Activated T-helper 2 cell treated with anti-CD3 and anti-CD28 coated beads, Interferon-gamma antibody, Interleukin-2, Interleukin-4, amounts not matched to agents 10 μg/mL and 5 μg/mL and 100 μg/mL, durations not matched to agents 14 hours and 24 hours and 36 hours (primary cell): ENCODE measurements around the gene DACT2. TPM values are rescaled to one million over a fixed set of nuclear protein-coding genes. Genes with fewer than 3 reads are reported as not detected.

Source experiments
- DNase-seq: peaks from one replicate; pipeline ENCODE4 v3.0.0; 2021; ENCODE audit warnings: low spot score
- H3K27ac Mint-ChIP-seq: one replicate; pipeline ENCODE4 v1.8.0; 2021; ENCODE audit warnings: mixed read lengths
- H3K27me3 Mint-ChIP-seq: one replicate; pipeline ENCODE4 v1.8.0; 2021; ENCODE audit warnings: low read depth, mixed read lengths
- H3K36me3 Mint-ChIP-seq: one replicate; pipeline ENCODE4 v1.8.0; 2021; ENCODE audit warnings: low read depth, mixed read lengths
- H3K4me1 Mint-ChIP-seq: one replicate; pipeline ENCODE4 v1.8.0; 2021; ENCODE audit warnings: low read depth, mixed read lengths
- H3K4me3 Mint-ChIP-seq: one replicate; pipeline ENCODE4 v1.8.0; 2021; ENCODE audit warnings: low read depth, mild to moderate bottlenecking, moderate library complexity, mixed read lengths
- H3K9me3 Mint-ChIP-seq: one replicate; pipeline ENCODE4 v1.8.0; 2021; ENCODE audit warnings: mixed read lengths
- intact Hi-C: fragments of 100-400 bp; cut with micrococcal nuclease; formaldehyde crosslinking; loops from one replicate; pipeline ENCODE4 v1.15.1; 2023
- total RNA-seq: library from RNA; stranded (reverse); gene quantifications from 2 replicates; pipeline ENCODE4 v1.2.3, GENCODE V29; 2022

Gene DACT2, protein sequence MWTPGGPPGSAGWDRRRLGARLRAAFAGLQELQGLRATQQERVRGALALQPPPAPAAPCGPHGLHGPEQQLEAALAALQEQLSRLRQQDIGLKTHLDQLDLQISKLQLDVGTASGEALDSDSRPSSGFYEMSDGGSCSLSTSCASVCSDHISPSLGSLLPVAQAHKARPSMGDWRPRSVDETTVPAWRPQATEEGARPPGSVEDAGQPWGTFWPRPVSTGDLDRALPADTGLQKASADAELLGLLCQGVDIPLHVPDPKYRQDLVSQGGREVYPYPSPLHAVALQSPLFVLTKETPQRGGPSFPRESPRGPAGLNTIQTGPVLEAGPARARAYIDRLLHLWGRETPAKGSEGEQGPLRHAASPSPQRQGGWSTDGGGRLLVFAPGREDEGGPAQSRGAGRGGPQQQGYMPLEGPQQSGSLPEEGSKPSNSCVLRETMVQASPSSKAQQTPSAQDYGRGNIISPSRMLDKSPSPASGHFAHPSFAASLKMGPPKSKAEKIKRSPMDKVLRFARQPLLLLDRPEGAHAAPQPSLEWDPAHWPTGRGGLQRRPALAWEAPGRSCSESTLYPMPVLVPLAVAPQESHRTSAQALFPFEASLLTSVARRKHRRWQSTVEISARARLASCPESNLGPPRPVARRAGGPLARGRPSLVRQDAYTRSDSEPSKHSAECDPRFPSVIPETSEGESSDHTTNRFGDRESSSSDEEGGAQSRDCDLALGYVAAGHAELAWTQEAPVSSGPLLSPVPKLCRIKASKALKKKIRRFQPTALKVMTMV
- 0.80 and 0.87 TPM in 2 replicates for total RNA-seq

DNA sequence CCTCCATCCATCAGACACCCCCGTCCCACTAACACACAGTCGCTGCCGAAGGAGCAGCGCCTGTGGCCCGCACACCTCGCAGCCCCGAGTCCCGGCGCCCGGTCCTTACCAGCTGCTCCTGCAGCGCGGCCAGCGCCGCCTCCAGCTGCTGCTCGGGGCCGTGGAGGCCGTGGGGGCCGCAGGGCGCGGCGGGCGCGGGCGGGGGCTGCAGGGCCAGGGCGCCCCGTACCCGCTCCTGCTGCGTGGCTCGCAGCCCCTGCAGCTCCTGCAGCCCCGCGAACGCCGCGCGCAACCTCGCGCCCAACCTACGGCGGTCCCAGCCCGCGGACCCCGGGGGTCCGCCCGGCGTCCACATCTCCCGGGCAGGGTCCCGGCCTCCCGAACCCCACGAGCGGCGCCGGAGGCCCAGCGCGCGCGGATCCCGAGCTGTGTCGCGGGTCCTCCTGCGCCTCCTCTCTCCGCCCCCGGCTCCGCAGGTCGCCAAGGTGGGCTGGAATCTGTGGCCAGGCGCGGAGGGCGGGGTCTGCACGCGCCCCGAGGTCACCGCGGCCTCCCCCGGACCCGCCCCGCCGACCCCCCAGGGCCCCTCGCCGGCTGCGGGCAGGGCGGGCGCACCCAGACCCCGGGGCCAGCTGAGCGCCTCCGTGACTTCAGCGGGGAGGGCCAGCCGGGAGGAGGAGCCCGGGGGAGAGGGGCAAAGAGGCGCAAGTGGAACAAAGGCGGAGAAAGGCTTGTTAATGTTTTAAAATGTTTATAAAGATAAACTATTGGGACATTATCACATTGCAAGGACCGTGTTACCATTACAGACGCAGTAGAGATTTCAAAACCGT is at the start of gene DACT2:
Gene DACT2 (minus strand): TSS at position 499 of the 833 bp plus-strand sequence. CDS start 144 bp downstream, at position 355.
- peaks cover 2% of the 10 kb centered on the region for H3K36me3 Mint-ChIP-seq

DNA sequence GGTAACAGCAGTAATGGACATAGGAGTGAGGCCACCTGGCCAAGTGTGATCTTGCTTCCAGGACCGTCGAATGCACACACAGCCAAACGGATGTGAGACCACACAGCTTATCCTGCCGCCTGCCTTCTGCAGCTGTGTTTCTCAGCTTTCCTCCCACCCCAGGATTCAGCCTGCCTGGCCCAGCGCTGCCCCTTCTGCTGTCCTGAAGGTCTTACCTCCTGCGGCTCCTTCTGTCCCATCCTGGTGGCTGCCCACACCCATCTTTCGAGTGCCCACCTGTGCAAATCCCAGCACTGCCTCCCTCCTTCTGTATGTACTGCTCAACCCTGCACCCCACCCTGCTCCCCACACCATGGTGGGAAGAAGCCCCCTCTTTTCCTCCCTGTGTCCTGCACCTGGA is 49.4 kb upstream of the DACT2 start:
- intact Hi-C loops = no loop called here
- H3K4me1 Mint-ChIP-seq = no peaks in the 10 kb centered on the region
- H3K4me3 Mint-ChIP-seq = no peak overlapping the region
- no peaks in the 10 kb centered on the region for H3K36me3 Mint-ChIP-seq
- DNase-seq = no peak
- no peak overlapping the region for H3K27ac Mint-ChIP-seq
- H3K9me3 Mint-ChIP-seq = no peaks in the 10 kb centered on the region
- peaks cover 9% of the 10 kb centered on the region for H3K27me3 Mint-ChIP-seq

More for the DNA sequence above, at the start of gene DACT2:
- Mint-ChIP-seq H3K9me3 (peaks cover 7% of the 10 kb centered on the region), H3K27me3 (peaks cover 38% of the 10 kb centered on the region), H3K4me3 (no peak within 1 kb of the TSS), H3K4me1 (peaks cover 13% of the 10 kb centered on the region), H3K27ac (no peak within 1 kb of the TSS)
- DNase-seq = no peak
- intact Hi-C loops = no loop called here

DNA sequence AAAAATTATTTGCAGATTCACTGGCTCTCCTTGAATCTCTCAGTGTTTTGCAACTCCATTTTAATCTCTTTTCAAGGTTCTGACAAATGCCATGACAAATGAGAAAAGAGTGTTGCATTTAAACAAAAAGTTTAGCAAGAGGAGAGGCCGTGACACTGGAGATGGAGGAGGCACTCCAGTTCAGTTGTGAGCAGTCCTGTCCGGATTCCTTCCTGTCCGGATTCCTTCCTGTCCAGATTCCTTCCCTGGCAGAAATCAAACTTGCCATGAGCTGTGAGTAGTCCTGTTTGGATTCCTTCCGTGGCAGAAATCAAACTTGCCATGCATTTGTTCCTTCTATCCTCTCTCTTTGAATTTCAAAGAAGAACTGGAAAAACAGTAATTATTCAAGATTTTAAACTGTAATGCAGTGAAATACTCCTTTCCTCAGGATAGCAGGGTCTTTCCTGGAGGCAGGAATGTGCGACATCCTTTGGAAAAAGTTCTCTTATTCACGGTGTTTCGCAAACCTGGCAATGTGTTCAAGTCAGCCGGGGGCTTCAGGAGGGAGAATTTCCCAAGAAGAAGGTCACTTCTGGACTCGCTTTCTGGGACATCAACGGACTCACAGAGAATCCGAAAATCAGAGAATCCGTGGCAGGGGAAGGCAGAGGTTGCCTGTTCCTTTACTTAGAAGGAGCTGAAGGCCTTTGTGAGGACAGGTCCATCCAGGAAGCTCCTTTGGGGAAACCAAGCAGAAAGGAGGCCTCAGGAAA is 48.7 kb upstream of the DACT2 start:
- H3K27ac Mint-ChIP-seq = no peak overlapping the region
- no peak for DNase-seq
- no peak overlapping the region for H3K4me3 Mint-ChIP-seq
- no peaks in the 10 kb centered on the region for H3K9me3 Mint-ChIP-seq
- no peaks in the 10 kb centered on the region for H3K4me1 Mint-ChIP-seq
- intact Hi-C loops = no loop called here
- peaks cover 9% of the 10 kb centered on the region for H3K27me3 Mint-ChIP-seq
- H3K36me3 Mint-ChIP-seq = no peaks in the 10 kb centered on the region

DNA sequence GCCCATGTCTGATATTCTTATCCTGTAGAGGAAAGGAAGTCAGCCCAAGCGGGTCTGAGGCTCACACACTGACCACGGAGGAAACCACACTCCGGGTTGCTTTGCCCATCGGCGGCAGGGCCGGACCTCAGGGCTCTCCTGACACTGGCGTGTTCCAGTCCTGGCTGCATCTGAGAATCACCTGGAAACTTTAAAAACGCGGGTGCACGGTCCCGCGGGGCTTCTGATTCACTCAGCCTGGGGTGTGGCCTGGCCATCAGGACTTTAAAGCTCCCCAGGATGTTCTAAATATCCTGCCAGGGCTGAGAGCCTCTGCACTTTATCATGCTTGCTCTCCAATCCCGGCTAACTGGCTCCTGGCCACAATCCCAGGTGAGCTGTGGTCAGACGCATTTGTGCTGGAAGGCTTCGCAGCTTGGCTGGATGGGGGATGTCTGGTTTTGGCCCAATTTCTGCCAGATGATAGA is 47.7 kb upstream of the DACT2 start:
- Mint-ChIP-seq H3K27ac (no peak overlapping the region), H3K27me3 (peaks cover 9% of the 10 kb centered on the region), H3K9me3 (no peaks in the 10 kb centered on the region), H3K36me3 (no peaks in the 10 kb centered on the region), H3K4me1 (no peaks in the 10 kb centered on the region), H3K4me3 (no peak overlapping the region)
- no peak for DNase-seq
- intact Hi-C loops = no loop called here

DNA sequence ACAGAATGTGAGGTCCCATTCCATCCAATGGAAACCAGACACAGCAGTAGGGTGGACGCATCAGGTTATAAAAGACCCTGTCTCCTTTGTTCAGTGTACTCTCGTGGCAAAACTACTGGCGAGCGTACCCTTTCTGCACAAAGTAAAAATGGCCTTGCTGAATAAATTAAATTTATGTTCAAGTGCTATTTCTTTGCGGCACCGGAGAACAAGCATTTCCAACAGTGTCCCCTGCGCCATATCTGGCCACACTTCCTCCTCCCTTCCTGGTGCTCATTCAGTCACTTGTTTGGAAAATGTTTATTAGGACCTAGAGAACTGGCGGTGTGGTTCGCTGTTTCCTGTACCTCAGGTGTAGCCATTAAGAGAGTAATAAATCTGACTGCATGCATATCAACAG is 46.9 kb upstream of the DACT2 start:
- Mint-ChIP-seq H3K27ac (no peak overlapping the region), H3K4me1 (no peaks in the 10 kb centered on the region), H3K27me3 (peaks cover 9% of the 10 kb centered on the region), H3K36me3 (no peaks in the 10 kb centered on the region), H3K9me3 (no peaks in the 10 kb centered on the region), H3K4me3 (no peak overlapping the region)
- intact Hi-C loops = no loop called here
- DNase-seq = no peak

DNA sequence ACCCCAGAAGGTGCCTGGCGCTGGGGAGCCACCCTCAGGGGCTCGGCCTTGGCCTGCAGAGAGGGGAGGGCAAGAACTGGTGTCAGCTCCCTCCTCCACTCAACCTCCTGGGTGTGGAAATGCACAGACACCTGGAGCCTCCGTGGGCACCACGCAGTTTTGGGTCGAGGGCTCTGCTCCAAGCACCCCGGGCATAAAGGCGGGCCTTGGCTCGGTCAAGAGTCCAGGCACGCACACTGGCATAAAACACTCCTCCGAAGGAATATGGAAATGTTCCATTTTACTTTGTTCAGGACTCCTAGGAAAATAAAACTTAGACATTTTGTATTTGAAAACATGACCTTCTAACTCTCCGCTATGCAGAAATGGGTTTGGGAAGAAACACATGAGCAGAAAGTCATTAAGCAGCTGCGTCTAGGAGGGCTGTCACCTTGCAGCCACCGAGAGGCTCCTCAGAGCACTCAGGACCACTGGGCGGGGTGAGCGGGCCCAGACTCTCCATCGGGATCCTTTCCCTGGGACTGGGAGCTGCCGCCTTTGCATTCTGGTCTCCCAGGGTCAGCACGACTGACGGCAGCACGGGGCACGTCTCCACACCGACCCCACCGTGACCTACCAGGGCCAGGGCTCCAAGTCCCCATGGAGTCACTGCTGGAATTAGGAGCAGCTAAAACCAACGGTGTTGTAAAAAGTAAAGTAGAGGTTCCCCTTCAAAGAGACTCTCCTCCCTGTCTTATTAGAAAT is 46.0 kb upstream of the DACT2 start:
- Mint-ChIP-seq H3K36me3 (no peaks in the 10 kb centered on the region), H3K9me3 (no peaks in the 10 kb centered on the region), H3K27me3 (peaks cover 9% of the 10 kb centered on the region), H3K27ac (no peak overlapping the region), H3K4me3 (no peak overlapping the region), H3K4me1 (no peaks in the 10 kb centered on the region)
- DNase-seq = no peak
- intact Hi-C loops = no loop called here

DNA sequence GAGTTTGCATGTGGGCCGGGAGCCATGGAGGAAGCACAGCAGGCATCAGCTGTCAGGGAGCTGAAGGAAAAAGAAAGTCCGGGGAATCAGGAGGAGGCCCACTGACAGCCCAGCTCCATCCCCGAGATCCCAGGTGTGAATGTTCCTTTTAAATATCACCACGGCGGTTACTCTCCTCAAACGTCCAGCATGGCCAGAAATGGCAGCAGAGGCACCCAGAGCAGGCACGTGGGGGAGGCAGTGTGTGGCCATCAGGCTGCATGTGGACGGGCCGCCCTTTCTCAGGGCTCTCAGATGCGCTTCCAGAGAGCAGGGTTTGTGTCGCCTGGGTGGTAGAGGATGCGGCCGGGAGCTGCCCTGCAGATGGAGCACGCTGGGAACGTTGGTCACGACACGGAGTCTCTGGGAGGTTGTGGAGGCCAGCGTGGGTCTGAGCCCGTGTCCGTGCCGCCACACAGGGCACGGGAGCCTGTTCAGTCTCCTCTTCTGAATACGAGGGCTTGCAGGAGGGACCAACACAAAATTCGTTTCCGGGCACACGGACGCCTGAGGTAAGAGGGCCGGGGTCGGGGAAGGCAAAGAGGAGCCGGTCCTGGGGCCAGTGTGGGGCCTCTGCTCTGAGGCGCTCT is 45.3 kb upstream of the DACT2 start:
- DNase-seq = no peak
- no peaks in the 10 kb centered on the region for H3K9me3 Mint-ChIP-seq
- H3K27ac Mint-ChIP-seq = no peak overlapping the region
- H3K27me3 Mint-ChIP-seq = peaks cover 6% of the 10 kb centered on the region
- H3K36me3 Mint-ChIP-seq = no peaks in the 10 kb centered on the region
- H3K4me3 Mint-ChIP-seq = no peak overlapping the region
- intact Hi-C loops = no loop called here
- H3K4me1 Mint-ChIP-seq = no peaks in the 10 kb centered on the region

DNA sequence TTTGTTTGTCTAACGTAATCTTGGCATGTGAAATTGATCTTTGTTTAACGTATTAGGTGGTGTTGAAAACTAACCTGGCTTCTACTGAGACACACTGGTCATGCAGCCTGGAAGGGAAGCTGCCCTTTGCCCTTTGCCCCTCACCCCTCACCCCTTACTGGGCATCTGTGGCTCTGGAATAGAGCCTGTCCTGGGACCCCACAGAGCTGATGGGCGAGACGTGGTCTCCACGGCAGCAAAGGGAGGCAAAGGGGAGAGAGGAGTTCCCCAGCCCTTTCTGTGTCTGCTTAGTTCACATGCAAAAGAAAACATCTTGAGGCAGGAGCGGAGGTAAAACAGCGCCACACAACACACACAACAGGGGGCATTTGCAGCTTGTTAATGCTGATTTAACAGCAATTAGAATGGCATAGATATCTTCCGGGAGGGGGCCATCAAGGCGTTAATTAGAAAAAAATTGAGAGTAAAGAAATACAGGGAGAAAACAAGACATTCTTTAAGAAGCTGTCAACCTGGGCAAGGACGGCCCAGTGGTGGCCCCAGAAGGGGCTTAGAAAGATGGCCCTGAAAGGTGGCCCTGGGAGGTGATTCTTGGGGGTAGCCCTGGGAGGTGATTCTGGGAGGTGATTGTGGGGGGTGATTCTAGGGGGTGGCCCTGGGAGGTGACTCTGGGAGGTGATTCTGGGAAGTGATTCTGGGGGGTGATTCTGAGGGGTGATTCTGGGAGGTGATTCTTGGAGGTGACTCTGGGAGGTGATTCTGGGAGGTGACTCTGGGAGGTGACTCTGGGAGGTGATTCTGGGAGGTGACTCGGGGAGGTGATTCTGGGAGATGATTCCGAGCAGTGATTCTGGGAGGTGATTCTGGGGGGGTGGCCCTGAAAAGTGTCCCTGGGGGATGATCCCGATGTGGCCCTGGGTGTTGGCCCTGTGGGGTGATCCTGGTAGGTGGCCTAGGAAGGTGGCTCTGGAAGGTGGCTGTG is 44.5 kb upstream of the DACT2 start:
- intact Hi-C loops = no loop called here
- Mint-ChIP-seq H3K9me3 (no peaks in the 10 kb centered on the region), H3K4me1 (no peaks in the 10 kb centered on the region), H3K4me3 (no peak overlapping the region), H3K27ac (no peak overlapping the region), H3K36me3 (no peaks in the 10 kb centered on the region), H3K27me3 (peaks cover 6% of the 10 kb centered on the region)
- DNase-seq = no peak

DNA sequence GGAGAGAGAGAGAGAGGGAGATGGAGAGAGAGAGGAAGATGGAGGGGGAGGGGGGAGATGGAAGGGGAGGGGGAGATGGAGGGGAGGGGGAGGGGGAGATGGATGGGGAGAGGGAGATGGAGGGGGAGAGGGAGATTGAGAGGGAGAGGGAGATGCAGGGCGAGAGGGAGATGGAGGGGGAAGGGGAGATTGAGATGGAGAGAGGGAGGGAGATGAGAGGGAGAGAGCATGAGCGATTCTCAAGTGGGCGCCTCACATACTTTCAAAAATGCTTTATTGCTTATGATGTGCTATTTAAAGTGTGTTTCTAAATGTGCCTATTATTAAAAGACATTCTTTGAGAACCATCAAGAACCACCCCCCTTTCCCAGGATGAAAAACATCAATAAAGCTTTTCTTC is 43.7 kb upstream of the DACT2 start:
- Mint-ChIP-seq H3K27me3 (peaks cover 4% of the 10 kb centered on the region), H3K36me3 (no peaks in the 10 kb centered on the region), H3K4me3 (no peak overlapping the region), H3K9me3 (no peaks in the 10 kb centered on the region), H3K27ac (no peak overlapping the region), H3K4me1 (no peaks in the 10 kb centered on the region)
- intact Hi-C loops = no loop called here
- no peak for DNase-seq

DNA sequence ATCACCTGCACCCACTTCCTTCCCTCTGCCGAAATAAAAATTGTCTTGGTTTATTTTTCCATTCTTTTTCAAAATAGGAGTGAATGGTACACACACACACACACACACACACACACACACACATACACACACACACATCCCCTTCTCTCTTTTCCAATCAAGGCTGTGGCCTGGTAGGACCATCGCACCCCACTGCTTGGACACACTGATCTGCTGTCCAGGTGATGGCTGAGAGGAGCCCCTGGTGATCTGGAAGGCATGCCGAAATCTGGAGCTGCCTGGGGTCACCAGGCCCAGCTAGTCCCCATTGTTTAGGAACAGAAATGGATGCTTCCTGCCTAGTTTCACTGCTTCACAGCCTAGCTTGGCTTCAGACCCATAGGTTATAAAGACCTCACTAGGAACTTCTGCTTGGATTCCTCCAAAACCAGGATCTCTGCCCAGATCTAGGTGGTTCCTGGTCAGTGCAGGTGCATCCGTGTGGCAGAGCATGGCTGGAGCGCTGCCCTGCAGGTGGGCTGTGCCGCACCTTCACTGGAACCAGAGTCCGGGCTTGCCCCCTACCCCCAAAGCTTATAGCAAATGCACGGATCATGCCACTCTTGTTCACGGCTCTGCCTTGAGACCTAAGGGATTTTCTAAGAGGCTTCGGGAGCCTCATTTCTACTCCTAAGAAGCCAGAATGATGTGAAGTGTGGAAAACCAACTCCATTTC is 42.9 kb upstream of the DACT2 start:
- Mint-ChIP-seq H3K4me1 (no peaks in the 10 kb centered on the region), H3K4me3 (no peak overlapping the region), H3K27ac (no peak overlapping the region), H3K36me3 (no peaks in the 10 kb centered on the region), H3K9me3 (no peaks in the 10 kb centered on the region), H3K27me3 (peaks cover under 1% of the 10 kb centered on the region)
- no peak for DNase-seq
- intact Hi-C loops = no loop called here
